ENCODE data around the gene ZNF570.

DNA sequence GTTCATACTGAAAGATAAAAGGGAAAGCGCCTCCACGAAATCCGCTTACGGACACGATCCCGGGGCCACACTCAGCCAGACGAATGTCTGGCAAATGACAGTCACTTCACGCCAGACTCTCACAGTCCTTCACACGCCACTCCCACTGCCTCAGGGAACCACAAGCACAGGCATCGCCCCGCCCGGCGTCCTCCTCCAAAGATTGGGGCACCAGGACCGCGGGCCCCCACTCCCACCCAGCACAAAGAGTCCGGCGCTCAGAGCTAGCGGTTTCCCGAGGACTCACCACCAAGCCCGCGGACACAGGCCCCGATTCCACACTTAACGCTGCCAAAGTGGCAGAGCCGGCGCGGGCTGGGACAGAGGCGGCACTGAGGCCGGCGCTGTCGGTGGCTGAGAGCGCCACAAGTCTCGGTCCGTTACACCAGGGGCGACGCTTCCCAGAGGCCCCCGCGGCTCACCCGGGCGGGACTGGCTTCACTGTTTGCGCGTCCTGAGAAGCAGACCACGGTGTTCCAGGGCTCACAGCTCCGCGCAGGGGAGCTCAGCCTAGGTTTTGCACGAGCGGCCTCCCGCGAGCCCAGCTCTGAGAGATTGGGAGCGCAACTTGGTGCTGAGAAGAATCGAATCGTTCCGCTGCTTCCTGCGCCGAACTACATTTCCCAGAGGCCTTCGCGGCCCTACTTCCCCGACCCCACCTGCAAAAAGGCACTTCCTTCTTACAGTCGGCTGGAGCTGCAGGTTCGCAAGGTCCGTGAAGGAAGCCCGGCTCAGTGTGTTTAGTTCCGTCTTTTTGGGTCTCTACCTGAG, 2.2 kb upstream of the ZNF570 start, which contains the start of gene ZNF569:
- peak in 1 of 2 donors; percentile 12 for TF ChIP-seq POLR2A (IDR thresholded peaks at IDR 0.05)
- TF ChIP-seq, protein P1, sequence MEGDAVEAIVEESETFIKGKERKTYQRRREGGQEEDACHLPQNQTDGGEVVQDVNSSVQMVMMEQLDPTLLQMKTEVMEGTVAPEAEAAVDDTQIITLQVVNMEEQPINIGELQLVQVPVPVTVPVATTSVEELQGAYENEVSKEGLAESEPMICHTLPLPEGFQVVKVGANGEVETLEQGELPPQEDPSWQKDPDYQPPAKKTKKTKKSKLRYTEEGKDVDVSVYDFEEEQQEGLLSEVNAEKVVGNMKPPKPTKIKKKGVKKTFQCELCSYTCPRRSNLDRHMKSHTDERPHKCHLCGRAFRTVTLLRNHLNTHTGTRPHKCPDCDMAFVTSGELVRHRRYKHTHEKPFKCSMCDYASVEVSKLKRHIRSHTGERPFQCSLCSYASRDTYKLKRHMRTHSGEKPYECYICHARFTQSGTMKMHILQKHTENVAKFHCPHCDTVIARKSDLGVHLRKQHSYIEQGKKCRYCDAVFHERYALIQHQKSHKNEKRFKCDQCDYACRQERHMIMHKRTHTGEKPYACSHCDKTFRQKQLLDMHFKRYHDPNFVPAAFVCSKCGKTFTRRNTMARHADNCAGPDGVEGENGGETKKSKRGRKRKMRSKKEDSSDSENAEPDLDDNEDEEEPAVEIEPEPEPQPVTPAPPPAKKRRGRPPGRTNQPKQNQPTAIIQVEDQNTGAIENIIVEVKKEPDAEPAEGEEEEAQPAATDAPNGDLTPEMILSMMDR (IDR thresholded peaks at IDR 0.05), result no peak
